ENCODE results near the gene WDFY4.

The WDFY4 gene

GRCh38 chr10:48778193-48778857, 93.7 kb downstream of the WDFY4 start:
- Histone ChIP-seq H3K9me2 (replicated peaks; ENCODE audit: low read depth, low read length) (no peaks in the 10 kb centered on the region), H2AFZ (ENCODE audit: low read length) (no peak overlapping the region), H3K4me3 (ENCODE audit: low read length, poor library complexity, severe bottlenecking) (no peak overlapping the region), H3K36me3 (ENCODE audit: insufficient read depth, low read length) (no peaks in the 10 kb centered on the region), H3K4me1 (ENCODE audit: insufficient read depth, low read length, poor library complexity, severe bottlenecking) (no peaks in the 10 kb centered on the region), H3K4me2 (ENCODE audit: low read depth, low read length, poor library complexity, severe bottlenecking) (no peak overlapping the region), H3K79me2 (ENCODE audit: insufficient read depth, low read length) (no peaks in the 10 kb centered on the region), H3K9me3 (ENCODE audit: insufficient read depth, low read depth, low read length) (no peaks in the 10 kb centered on the region), H3K9ac (ENCODE audit: low read depth, low read length, poor library complexity, severe bottlenecking) (no peak overlapping the region), H4K20me1 (ENCODE audit: insufficient read depth, low read length, poor library complexity, severe bottlenecking) (no peaks in the 10 kb centered on the region), H3F3A (ENCODE audit: low read depth) (no peaks in the 10 kb centered on the region), H3K27me3 (ENCODE audit: insufficient read depth, low read length, poor library complexity, severe bottlenecking) (peaks cover 6% of the 10 kb centered on the region)
- TF ChIP-seq CTCF (conservative IDR thresholded peaks at IDR 0.05; ENCODE audit: low read length) = no peak
- no peak for TF ChIP-seq EZH2phosphoT487 (IDR thresholded peaks at IDR 0.05; ENCODE audit: borderline replicate concordance)

- no peak overlapping the region for H3K9ac ChIP-seq (ENCODE audit: low read depth, low read length, poor library complexity, severe bottlenecking)
- no peaks in the 10 kb centered on the region for H3K9me3 ChIP-seq (ENCODE audit: insufficient read depth, low read depth, low read length)
- no peaks in the 10 kb centered on the region for H3K79me2 ChIP-seq (ENCODE audit: insufficient read depth, low read length)
- H3K36me3 ChIP-seq (ENCODE audit: insufficient read depth, low read length) = no peaks in the 10 kb centered on the region
- no peaks in the 10 kb centered on the region for H3F3A ChIP-seq (ENCODE audit: low read depth)
- no peak overlapping the region for H2AFZ ChIP-seq (ENCODE audit: low read length)
- H3K4me2 ChIP-seq (ENCODE audit: low read depth, low read length, poor library complexity, severe bottlenecking) = no peak overlapping the region
- H3K4me1 ChIP-seq (ENCODE audit: insufficient read depth, low read length, poor library complexity, severe bottlenecking) = no peaks in the 10 kb centered on the region
- no peaks in the 10 kb centered on the region for H3K9me2 ChIP-seq (replicated peaks; ENCODE audit: low read depth, low read length)
- peaks cover 6% of the 10 kb centered on the region for H3K27me3 ChIP-seq (ENCODE audit: insufficient read depth, low read length, poor library complexity, severe bottlenecking)
- no peak overlapping the region for H3K4me3 ChIP-seq (ENCODE audit: low read length, poor library complexity, severe bottlenecking)
- H4K20me1 ChIP-seq (ENCODE audit: insufficient read depth, low read length, poor library complexity, severe bottlenecking) = no peaks in the 10 kb centered on the region
- no peak for TF ChIP-seq EZH2phosphoT487 (IDR thresholded peaks at IDR 0.05; ENCODE audit: borderline replicate concordance)
- TF ChIP-seq CTCF (conservative IDR thresholded peaks at IDR 0.05; ENCODE audit: low read length) = no peak
Observed at GRCh38 chr10:48779077-48779476, 94.4 kb downstream of the WDFY4 start.

GRCh38 chr10:48779546-48780152, 95.0 kb downstream of the WDFY4 start:
- no peaks in the 10 kb centered on the region for H3K9me2 ChIP-seq (replicated peaks; ENCODE audit: low read depth, low read length)
- no peaks in the 10 kb centered on the region for H4K20me1 ChIP-seq (ENCODE audit: insufficient read depth, low read length, poor library complexity, severe bottlenecking)
- no peak overlapping the region for H3K9ac ChIP-seq (ENCODE audit: low read depth, low read length, poor library complexity, severe bottlenecking)
- no peaks in the 10 kb centered on the region for H3K79me2 ChIP-seq (ENCODE audit: insufficient read depth, low read length)
- no peaks in the 10 kb centered on the region for H3K9me3 ChIP-seq (ENCODE audit: insufficient read depth, low read depth, low read length)
- H3K36me3 ChIP-seq (ENCODE audit: insufficient read depth, low read length) = no peaks in the 10 kb centered on the region
- H2AFZ ChIP-seq (ENCODE audit: low read length) = no peak overlapping the region
- H3F3A ChIP-seq (ENCODE audit: low read depth) = no peaks in the 10 kb centered on the region
- H3K27me3 ChIP-seq (ENCODE audit: insufficient read depth, low read length, poor library complexity, severe bottlenecking) = peaks cover 6% of the 10 kb centered on the region
- no peak overlapping the region for H3K4me3 ChIP-seq (ENCODE audit: low read length, poor library complexity, severe bottlenecking)
- TF ChIP-seq CTCF (conservative IDR thresholded peaks at IDR 0.05; ENCODE audit: low read length) = no peak
- TF ChIP-seq EZH2phosphoT487 (IDR thresholded peaks at IDR 0.05; ENCODE audit: borderline replicate concordance) = no peak
- no peaks in the 10 kb centered on the region for H3K4me1 ChIP-seq (ENCODE audit: insufficient read depth, low read length, poor library complexity, severe bottlenecking)
- no peak overlapping the region for H3K4me2 ChIP-seq (ENCODE audit: low read depth, low read length, poor library complexity, severe bottlenecking)
